ENCODE measurements around the gene MT1A.

- TF ChIP-seq POLR2A (IDR thresholded peaks at IDR 0.05) (no peak), CTCF (IDR thresholded peaks at IDR 0.05) (no peak)
Observed at GRCh38 chr16:56689171-56689570, 50.7 kb downstream of the MT1A start.
